ENCODE results near the gene SETD1B.
"Not testable (repeated sequence)": the region's sequence is repeated elsewhere in the genome, so short reads cannot be mapped to it uniquely, and the experiment has no call there.

Gene SETD1B

DNA sequence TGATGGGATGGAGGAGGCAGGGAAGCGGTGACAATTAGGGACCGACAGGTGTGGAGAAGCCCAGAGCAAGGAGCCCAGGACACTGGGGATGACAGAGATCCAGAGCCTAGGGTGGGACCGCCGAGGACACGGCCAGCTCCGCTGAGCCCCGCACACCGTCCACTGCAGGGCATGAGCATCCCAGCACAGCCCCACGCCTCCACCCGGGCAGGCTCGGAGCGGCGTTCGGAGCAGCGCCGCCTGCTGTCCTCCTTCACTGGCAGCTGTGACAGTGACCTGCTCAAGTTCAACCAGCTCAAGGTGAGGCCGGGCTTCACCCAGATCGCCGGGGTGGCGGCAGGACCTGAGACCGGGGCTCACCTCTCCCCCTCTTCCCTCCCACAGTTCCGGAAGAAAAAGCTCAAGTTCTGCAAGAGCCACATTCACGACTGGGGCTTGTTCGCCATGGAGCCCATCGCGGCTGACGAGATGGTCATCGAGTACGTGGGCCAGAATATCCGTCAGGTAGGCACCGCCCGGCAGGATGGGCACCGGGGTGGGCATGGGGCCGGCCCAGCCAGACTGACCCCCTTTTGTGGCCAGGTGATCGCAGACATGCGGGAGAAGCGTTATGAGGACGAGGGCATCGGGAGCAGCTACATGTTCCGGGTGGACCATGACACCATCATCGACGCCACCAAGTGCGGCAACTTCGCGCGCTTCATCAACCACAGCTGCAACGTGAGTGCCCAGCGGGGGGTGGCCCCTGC lies 23.7 kb downstream of the SETD1B start:
- DNase-seq: no peak

DNA sequence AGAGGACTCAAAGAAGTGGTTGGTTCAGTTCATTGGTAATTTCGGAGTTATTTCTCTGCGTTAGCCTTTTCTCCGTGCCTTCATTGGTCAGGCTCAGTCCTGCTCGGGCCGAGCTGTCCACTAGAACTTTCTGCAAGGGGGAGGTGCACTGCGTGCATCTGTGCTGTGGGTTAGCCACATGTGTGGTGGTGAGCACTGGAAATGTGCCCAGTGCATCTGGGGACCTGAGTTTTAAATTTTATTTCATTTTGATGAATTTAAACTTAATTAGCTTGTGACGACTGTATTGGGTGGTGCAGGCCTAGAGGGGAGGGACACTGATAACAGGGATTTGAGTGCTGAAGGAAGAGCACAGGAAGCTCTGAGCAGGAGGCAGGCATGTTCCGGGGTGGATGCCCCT lies 24.5 kb downstream of the SETD1B start:
- DNase-seq: no peak

DNA sequence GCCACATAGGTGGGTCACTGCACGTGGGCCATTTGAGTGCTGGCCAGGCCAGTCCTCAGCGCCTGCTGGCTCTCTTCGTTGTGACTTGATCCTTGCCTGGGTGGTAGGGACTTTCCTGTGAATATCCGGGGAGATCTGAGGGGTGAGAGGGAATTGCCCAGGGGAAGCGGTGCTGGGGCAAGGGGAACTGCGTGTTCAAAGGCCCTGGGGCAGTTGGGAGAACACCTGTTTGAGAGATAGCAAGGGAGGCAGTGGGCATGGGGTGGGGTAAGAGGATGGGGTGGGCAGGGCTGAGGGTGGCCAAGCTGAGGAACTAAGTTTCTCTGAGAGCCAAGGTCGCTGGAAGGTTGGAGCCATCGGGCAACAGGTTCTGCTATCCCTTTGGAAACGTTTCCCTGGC lies 25.0 kb downstream of the SETD1B start:
- DNase-seq: no peak

DNA sequence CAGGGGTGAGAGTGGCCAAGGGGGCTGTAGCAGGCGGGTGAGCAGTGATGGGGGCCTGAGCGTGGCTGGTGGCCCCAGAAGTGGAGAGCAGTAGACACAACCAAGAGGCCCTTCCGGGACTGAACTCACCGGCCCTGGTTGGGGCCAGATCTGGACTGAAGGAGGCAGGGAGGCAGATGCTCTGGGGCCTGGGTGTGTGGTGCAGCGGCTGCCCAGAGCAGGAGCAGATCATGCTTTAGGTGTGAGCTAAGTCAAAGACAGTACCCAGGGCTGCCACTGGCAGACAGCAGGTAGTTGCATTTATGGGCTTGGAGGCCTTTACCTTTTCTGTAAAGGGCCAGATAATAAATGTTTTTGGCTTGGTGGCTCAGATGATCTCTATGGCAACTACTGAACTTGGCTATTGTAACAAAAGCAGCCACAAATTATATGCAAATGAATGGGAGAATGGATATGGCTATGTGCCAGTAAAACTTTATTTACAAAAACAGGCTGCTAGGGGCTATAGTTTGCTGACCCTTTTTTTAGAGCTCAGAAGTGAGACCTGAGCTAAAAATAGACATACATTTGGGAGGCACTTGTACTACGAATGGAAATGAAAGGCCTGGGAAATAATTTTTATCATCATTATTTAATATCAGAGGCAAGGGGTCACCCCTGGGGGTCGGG lies 25.6 kb downstream of the SETD1B start:
- no peak for DNase-seq

DNA sequence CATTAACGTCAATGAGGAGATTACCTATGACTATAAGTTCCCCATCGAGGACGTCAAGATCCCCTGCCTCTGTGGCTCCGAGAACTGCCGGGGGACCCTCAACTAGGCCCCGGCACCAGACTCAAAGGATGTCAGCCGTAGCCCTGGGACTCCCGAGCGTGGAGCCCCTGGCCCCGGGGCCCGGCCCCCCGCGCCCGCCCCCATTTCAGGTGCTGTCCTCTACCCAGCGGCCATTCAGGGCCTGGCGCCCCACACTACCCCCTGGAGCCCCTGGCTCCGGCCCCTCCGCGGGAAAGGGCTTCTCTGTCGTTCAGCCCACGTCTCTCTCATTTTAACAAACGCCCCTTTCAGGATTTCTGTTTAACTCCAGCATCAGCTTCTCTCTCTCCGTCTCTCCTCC lies 26.3 kb downstream of the SETD1B start:
- DNase-seq: no peak

DNA sequence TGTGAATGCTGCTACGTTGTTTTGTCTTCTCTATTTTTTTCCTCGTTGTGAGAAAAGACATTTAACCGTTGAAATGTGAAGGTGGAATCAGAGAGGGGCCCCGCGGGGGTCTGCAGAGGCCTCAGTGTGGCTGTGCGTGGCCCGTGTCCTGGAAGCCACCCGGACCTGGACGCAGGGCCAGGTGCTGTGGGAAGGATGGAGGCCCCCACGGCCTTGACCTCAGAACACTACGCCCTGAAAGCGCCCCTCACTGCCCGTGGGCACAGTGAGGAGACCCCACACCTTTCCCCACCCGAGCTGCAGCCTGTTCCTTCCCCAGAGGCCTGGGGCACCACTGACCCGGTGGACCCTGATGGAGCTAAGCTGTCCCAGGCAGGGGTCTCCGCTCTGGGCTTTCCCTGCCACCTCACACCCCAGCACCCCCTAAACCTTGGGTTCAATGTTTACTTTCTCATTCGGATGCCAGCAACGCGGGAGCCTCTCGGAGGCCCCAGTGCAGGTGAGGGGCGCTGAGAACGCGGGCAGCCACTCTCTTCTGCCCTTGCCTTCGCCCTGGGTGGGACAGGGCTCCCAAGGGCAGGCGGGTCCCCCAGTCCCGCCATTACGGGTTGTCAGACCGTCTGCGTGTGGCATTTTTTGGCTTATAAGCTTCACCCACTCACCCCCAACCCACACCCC lies 26.9 kb downstream of the SETD1B start:
- DNase-seq: no peak

DNA sequence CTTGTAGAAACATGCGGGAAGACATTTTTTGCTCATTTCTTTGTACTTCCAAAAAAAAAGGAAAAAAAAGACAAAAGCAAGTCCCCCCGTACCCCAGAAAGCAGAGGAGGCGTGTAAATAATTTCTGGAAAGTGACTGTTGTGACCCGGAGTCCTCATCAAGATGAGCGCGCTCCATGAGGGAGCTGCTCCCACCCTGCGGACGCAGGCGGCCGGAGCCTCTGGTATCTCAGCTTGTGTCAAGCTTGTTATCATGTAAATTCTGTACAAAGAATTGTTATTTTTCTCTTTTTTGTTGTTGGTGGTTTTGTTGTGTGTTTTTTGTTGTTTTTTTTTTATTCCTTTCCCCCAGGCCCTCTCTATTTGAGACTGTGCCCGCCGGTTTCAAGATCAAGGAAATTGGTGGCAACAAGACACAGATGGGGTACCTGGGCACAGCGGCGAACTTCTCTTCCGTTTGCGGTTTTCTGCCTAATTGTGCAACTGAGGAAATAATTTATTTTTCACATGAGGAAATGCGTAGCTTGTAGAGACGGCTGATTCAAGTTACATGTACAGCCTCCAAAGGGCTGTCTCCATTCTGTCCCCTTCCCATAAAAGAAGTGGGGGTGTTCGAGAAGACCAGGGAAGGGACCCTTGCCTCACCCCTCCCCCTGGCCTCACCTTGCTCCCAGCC lies 27.9 kb downstream of the SETD1B start:
- no peak for DNase-seq

DNA sequence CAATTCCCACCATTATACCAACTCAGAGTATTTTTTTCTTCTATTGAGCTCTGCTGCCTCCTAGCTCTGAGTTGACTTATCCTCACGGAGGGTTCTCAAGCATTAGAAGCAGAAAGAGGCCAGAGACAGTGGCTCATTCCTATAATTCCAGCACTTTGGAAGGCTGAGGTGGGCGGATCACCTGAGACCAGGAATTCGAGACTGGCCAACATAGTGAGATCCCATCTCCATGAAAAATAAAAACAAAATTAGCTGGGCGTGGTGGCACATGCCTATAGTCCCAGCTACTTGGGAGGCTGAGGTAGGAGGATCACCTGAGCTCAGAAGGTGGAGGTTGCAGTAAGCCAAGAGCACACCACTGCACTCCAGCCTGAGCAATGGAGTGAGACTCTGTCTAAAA lies 33.9 kb downstream of the SETD1B start:
- DNase-seq: no peak

DNA sequence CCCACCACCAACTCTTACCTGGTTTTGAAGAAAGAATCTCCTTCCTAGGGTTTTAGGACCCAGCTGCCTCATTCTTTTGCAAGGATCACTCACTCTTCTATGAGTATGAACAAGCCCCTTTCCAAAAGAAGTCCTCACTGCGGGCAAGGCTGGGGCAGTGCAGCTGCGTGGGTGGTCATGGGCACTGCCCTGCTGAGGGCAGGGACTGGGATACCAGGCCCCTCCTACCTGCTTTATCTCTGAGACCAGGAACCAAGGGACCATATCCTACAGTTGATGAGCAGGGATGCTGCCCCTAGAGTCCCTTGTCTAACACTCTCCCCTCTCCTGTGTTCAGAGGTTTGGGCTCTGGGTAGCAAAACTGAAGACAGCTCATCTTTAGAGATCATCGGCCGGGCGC lies 34.3 kb downstream of the SETD1B start:
- peak; percentile 58 for DNase-seq

DNA sequence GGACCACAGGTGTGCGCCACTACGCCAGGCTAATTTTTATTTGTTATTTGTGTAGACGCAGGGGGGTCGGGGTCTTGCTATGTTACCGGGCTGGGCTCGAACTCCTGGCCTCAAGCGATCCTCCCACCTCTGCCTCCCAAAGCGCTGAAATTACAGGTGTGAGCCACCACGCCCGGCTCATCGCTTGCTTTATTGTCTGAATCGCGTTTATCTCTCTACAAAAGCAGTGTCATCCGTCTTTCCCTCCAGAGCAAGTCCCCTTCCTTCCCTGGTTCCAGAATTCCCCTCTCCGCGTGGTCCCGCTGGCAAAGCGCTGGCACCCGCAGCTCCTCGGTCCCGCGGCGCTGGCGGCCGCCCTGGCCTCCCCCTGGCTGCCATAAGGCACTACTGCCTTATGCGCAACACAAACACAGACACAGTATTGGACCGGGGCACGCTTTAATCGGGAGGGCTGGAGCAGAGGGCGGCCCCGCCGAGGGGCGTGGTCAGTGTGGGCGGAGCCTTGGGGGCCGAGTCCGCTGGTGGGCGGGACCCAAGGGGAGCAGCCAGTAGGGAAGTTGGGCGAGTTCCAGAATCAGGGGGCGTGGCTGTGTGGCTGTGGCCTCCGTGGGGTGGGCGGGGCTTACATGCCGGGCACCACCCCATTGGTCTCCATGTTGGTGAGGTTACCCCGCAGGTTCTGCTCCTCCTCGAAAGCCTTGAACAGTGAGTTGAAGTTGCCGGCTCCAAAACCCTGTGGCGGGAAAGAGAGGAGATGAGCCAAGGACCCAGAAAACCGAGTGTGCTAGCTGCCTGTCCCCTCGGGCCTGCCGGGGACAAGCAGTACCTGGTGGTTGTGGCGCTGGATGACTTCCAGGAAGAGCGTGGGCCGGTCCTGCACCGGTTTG lies 35.5 kb downstream of the SETD1B start:
- DNase-seq: peak; percentile 100

DNA sequence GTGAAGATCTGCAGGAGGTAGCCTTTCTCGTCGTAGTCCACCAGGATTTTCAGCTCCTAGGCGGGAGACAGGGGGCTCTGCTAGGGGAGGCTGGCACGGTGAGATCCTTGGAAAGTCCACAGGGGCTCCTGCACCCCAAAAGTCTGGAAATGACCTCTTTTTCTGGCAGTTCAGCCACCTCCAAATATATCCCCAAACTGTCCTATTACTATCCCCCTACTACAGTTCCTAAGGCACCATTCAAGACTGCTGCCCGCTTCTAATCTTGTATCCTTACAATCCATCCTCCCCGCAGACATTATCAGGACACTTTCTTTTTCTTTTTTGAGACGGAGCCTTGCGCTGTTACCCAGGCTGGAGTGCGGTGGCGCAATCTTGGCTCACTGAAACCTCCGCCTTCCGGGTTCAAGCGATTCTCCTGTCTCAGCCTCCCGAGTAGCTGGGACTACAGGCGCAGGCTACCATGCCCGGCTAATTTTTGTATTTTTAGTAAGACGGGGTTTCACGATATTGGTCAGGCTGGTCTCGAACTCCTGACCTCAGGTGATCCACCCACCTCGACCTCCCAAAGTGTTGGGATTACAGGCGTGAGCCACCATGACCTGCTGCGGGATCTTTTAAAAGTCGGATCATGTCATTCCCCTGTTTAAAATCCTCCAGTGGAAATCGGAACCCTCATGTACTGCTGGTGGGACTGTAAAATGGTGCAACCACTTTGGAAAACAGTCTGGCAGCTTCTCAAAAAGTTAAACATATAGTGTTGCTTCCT lies 36.4 kb downstream of the SETD1B start:
- no peak for DNase-seq

DNA sequence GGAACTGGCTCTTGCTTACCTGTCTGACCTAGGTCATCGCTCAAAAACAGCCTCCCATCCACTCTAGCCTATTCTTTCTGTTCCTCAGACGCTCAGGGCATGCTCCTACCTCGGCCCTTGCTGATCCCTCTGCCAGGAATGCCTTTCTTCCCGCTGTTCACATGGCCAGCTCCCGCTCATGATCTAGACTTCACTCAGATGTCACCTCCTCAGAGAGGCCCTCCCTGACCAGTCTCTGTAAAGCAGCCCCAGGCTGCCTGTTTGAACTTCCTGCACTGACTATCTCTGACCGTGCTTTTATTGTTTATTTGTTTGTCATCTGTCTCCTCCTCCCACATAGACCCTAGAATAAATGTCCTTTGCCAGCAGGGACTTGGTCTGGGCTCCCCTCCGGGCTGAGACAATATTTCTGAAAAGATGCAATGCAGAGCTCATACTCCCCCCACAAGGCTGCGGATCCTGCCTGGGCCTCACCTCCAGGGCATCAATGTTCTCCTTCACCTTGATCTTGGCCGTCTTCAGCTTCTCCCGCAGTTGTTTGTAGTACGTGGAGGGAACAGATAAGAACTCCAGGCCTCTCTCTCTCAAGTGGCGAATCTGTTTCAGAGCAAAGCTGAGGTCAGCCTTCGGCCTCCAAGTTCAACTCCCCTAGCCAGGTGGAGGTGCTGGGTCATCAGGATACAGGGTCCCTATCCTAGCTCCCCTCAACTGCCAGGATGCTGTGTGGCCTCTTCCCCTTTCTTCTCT lies 39.6 kb downstream of the SETD1B start:
- DNase-seq: no peak

DNA sequence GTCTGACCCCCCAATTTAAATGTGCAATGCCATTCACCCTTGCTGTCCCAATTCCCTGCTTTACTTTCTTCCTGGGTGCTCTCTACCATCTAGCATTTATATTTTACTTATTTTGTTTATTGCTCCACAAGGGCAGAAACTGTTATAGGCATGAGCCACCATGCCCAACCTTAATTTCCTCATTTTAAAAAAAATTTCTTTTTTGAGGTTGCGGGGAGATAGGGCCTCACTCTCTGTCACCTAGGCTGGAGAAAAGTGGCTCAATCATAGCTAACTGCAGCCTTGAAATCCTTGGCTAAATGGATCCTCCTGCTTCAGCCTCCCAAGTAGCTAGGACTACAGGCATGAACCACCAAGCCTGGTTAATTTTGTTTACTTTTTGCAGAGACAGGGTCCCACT lies 41.9 kb downstream of the SETD1B start:
- DNase-seq: no peak

DNA sequence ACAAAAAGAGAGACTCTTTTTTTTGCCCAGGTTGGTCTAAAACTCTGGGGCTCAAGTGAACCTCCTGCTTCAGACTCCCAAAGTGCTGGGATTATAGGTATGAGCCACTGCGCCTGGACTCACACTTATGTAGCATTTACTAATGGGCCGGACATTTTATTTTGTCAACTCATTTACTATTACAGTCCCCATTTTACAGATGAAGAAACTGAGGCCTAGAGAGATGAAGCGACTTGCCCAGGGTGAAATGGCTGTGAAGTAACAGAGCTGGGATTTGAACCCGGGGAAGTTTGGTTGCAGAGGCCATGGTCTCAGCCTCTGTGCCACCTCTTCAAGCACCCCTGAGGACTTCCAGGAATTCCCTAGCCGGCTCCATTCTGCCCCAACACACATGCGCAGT lies 45.4 kb downstream of the SETD1B start:
- no peak for DNase-seq

DNA sequence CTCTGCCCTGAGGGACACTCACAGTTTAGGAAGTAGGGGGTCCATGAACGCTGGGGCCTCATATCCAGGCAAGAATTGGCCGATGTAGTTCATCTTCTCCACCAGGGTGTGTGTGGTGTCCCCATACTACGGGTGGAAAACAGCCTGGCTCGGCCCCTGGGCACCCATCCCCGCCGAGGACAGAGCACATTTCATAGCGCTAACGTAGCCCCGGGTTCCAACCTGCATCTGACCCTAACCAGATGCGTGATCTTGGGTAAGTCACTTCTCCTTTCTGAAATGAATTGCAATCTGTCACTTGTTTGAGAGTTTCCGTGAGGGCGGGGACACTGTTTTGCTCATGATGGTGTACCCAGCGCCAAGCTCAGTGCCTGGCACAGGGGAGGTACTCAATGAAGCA lies 45.9 kb downstream of the SETD1B start:
- peak; percentile 65 for DNase-seq

DNA sequence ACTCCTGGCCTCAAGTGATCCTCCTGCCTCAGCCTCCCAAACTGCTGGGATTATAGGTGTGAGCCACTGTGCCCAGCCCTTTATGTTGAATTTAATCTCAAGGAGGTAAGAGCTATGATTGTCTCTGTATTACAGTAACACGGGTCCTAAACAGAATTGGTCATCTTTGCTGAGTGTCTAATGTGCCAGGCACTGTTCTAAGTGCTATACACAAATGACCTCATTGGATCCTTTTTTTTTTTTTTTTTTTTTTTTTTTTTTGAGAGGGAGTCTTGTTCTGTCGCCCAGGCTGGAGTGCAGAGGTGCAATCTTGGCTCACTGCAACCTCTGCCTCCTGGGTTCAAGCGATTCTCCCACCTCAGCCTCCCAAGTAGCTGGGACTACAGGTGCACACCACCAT lies 48.6 kb downstream of the SETD1B start:
- not testable (repeated sequence) for DNase-seq

DNA sequence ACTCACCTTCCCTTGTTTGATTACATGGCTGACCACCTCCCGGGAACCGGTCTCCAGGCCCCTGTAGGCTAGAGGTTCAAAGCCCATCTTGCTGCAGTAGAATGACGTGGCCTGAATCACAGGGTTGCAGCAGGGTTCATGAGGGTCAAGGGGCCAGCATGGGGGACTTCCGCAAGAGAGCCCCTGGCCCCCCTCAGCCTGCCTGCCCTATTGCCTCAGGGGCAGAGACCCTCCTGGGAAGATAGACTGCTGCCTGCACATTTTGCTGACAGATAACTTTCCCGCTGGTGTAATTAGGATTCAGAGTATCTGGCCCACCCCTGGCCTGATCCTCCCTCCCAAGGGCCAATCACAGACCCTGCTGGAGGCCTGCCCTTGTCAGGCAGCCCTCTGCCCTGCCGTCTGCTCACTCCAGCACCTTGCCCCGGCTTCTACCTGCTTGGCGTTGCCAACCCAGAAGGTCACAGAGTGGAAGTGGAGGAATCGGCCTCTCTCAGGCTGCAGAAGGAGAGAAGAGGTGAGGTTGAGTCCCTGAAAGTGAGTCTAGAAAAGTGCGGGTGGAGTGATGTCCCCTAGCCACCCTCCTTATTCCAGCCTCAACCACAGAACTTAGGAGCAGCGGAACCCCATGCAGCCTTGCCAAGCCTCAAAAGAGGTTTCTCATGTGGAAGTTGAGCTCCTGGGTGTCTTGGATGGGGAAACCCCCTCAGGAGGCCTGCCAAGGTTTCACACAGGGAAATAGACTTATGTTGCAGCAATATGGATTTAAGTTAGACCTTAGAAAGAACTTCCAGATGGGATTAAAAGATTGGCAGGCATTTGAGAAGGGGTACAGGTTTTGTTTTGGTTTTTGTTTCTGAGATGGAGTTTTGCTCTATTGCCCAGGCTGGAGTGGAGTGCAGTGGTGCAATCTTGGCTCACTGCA lies 53.8 kb downstream of the SETD1B start:
- no peak for DNase-seq

DNA sequence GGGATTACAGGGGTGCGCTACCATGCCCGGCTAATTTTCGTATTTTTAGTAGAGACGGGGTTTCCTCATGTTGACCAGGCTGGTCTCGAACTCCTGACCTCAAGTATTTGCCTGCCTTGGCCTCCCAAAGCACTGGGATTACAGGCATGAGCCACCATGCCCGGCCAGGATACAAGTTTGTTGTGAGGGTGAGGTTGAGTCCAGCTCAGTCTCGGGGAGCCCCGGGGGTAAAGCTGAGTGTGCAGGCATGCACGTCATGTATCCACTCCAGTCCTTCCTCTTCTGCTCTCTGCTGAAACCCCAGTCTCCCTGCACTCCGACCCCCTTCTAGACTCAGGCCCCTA lies 54.5 kb downstream of the SETD1B start:
- DNase-seq: no peak

DNA sequence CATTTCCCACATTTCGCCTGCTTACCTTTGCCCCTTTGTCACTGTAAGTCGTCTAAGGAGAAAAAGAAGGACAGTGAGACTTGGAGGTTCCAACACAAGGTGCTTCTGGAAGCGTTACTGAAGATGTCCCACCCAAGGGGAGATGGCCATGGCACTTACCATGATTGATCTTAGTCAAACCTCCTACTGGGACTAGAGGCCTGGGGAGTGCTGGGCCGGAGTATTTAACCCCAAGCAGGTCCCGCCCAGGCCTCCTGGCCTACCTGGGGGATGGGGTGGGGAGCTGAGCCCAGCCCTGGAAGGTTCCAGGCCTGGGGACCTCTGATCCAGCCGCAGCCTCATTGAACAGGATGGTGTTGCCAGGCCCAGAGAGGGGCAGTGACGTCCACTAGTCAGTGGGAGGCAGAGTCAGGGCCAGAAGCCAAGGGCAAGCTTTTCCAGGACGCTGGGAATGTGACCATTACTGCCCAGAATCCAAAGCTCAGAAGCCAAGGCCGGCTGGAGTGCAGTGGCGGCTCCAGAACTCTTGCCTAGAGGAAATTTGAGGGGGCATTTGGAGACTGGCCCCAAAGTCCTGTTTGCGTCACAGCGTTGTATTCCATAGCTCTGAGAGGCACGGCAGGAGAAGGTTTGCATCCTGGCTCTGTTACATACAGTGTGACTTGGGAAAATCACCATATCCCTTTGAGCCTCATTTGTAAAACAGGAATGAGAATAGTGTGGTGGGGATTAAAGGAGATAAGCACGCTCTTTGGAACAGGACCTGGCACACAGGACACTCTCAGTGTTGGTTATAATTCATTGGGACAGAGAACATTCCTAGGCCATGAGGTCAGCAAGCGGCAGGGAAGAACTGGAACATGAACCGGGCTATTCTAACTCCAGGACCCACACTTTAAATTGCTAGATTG lies 55.1 kb downstream of the SETD1B start, which contains the start of gene HPD:
HPD (minus strand) TSS at position 198 of the 911 bp plus-strand sequence; CDS start at position 162, 36 bp downstream.
- no peak for DNase-seq
